ENCODE data around the gene SUMF1. TPM values are rescaled to one million over a fixed set of nuclear protein-coding genes. Genes with fewer than 3 reads are reported as not detected.

The SUMF1 gene
- total RNA-seq, 3 donors from 2014 or later, result 29.3 to 38.3 (median 32.1) TPM

DNA sequence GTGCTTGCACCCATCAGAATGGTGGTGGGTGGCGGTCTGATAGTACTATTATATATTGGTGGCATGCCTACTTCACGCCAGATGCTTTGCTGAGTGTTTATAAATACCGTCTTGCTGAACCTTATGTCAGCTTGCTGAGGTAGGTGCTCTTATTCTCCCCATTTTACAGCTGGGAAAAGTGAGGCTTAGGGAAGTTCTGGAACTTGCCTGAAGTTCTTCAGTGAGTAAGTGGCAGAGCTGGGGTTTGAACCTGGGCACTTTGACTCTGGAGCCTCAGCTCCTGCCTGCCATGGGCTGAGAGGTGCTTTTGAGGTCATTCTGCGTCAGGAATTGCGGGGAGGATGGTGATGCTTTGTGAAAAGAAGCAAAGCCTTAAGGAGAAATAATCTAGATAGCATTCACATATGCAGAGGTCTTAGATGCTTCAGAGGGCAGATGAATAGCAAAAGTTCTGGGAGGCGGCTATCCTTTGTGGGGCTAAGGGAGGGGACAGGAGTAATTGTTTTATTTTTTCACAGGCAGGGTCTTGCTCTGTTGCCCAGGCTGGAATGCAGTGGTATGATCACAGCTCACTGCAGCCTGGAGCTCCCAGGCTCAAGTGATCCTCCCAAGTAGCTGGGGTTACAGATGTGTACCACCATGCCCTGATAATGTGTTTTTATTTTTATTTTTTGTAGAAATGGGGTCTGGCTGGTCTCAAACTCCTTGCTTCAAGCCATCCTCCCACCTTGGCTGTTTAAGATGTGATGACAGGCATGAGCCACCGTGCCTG, 44.6 kb upstream of the SUMF1 start:
- no peak overlapping the region for H3K4me3 ChIP-seq
- no peak for ATAC-seq
- intact Hi-C loops (cut with DNase I, micrococcal nuclease), result no loop called here

DNA sequence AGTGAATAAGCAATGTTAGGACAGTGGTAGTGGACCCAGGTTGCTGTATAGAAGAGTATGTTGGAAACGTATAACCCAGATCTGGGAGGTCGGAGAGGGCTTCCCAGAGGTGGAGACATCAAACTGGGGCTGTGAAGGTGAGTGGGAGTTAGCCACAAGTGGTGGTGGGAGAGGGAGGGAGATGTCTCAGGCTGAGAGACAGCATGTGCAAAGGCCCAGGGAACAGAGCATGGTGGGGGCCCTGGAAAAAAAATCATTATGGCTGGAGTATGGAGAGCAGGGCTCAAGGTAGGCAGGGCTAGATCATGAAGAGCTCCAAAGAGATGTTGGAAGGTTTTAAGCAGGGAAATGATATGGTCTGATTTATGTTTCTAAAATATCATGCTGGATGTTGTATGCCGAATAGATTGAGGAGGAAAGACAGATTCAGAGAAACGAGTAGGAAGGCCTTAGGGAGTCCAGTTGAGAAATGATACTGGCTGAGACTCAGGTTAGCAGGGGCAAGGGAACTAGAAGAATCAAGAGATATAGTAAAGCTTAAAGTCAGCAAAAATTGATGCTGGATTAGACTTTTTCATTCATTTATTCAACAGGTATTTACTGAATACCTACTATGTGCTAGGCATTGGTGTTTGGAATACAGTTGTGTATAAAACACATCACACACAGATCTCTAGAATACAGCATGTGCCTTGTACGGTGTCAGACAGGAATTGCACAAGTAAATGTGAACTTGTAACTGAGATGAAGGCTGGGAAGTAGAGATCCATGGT, 43.1 kb upstream of the SUMF1 start:
- TF ChIP-seq, protein P1, sequence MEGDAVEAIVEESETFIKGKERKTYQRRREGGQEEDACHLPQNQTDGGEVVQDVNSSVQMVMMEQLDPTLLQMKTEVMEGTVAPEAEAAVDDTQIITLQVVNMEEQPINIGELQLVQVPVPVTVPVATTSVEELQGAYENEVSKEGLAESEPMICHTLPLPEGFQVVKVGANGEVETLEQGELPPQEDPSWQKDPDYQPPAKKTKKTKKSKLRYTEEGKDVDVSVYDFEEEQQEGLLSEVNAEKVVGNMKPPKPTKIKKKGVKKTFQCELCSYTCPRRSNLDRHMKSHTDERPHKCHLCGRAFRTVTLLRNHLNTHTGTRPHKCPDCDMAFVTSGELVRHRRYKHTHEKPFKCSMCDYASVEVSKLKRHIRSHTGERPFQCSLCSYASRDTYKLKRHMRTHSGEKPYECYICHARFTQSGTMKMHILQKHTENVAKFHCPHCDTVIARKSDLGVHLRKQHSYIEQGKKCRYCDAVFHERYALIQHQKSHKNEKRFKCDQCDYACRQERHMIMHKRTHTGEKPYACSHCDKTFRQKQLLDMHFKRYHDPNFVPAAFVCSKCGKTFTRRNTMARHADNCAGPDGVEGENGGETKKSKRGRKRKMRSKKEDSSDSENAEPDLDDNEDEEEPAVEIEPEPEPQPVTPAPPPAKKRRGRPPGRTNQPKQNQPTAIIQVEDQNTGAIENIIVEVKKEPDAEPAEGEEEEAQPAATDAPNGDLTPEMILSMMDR (IDR thresholded peaks at IDR 0.05), result no peak
- H3K36me3 ChIP-seq (ENCODE audit: low read depth), result no peaks in the 10 kb centered on the region
- H3K9me3 ChIP-seq, result no peaks in the 10 kb centered on the region
- DNase-seq (no peak), ATAC-seq (no peak)
- H3K4me3 ChIP-seq, result no peak overlapping the region
- peaks cover 4% of the 10 kb centered on the region for H3K4me1 ChIP-seq (ENCODE audit: low read depth)
- intact Hi-C loops (cut with DNase I, micrococcal nuclease), result no loop called here

More for the DNA sequence above, 44.6 kb upstream of the SUMF1 start:
- no peaks in the 10 kb centered on the region for H3K9me3 ChIP-seq
- H3K4me1 ChIP-seq (ENCODE audit: low read depth), result no peaks in the 10 kb centered on the region
- DNase-seq, result no peak
- no peaks in the 10 kb centered on the region for H3K36me3 ChIP-seq (ENCODE audit: low read depth)
- TF ChIP-seq, protein P1 (IDR thresholded peaks at IDR 0.05), result no peak

DNA sequence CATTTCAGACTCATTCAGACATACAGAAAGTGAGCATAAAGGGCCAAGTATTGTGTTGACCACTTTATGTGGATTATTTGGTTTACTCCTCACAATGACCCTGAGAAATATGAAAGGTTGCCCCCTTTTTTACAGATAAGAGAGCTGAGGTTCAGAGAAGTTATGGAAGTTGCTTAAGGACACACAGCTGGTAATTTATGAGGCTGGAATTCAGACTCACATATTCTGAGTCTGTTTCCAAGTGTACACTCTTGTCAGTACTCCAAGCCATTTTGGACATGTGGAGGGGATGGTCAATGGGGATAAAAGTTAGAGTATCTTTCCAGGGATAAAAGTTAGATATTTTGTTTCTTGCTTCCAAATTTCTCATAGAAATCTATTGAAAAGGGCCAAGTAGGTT, 42.0 kb upstream of the SUMF1 start:
- H3K4me1 ChIP-seq (ENCODE audit: low read depth), result peaks cover 12% of the 10 kb centered on the region
- H3K9me3 ChIP-seq, result no peaks in the 10 kb centered on the region
- intact Hi-C loops (cut with DNase I, micrococcal nuclease), result no loop called here
- H3K36me3 ChIP-seq (ENCODE audit: low read depth), result no peaks in the 10 kb centered on the region
- DNase-seq, result no peak
- no peak overlapping the region for H3K4me3 ChIP-seq
- no peak for ATAC-seq
- TF ChIP-seq, protein P1 (IDR thresholded peaks at IDR 0.05), result no peak

DNA sequence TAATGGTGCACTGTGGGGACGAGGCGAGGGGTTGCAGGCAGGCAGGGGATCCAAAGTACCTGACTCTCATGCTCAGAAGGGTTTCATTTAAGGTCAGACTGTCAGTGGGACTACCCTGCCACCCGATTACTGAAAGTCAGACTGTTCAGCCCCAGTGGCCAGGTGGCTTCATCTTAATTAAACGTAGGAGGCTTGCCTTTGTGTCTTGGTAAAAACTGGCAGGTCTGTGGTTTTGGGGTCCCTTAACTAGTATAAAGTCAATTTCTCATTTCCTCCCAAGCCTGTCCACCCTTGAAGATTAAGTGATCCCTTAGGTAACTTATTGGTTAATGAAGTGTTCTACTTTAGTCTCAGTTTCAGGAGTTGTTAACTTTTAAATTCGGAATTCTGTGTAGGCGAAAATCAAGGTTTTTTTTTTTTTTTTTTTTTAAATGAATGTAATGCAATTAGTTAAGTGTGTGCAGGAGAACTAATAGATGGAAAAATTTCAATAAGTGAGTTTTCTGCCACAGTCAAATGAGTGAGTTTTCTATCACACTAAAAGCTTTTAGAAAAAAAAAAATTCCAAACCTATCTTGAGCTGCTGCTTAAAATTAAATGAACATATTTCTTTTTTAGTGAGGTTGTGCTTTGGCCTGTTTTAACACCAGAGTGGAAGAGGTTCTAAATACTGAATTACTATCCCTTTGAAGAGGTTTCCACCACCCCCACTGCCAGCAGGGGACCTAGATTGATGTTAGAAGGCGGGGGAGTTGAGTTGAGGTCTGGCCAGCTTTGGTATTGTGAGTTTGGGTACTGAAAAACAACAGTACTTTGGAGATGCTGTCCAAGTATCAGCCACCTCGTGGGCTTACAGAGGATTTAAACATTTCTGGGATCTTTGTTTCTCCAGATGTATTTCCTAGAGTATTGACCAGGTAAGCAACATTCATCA, 41.2 kb upstream of the SUMF1 start:
- H3K9me3 ChIP-seq, result no peaks in the 10 kb centered on the region
- ATAC-seq, result no peak
- no peak for DNase-seq
- H3K4me3 ChIP-seq, result no peak overlapping the region
- intact Hi-C loops (cut with DNase I, micrococcal nuclease), result no loop called here
- H3K36me3 ChIP-seq (ENCODE audit: low read depth), result no peaks in the 10 kb centered on the region
- H3K4me1 ChIP-seq (ENCODE audit: low read depth), result peaks cover 12% of the 10 kb centered on the region
- TF ChIP-seq, protein P1 (IDR thresholded peaks at IDR 0.05), result no peak

DNA sequence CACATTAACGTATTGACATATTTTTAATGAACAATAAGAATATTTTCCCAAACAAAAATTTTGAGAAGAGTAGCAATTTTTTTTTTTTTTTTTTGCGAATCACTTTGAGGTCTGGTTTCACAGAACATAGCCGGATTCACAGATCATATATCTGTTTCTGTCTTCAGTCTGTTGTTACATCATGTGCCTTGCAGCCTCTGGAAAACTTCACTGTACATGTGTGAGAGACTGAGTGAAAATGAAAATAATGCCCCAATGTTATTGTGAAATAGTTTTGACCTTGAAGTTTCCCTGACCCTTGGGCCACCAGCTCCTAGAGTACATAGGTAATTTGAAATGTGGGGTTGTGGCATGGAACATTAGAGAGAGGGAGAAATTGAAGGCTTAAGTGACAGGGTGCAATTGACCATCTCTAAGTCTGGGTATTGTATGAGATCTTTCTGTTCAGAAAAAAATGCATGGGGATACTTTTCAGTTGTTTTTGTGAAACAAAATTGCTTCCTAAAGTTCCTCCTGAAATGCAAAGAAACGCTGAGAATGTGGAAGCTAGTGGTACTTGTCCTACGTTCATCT, 40.0 kb upstream of the SUMF1 start:
- DNase-seq (no peak), ATAC-seq (no peak)
- Histone ChIP-seq H3K36me3 (ENCODE audit: low read depth) (no peaks in the 10 kb centered on the region), H3K9me3 (no peaks in the 10 kb centered on the region), H3K4me1 (ENCODE audit: low read depth) (peaks cover 14% of the 10 kb centered on the region), H3K4me3 (no peak overlapping the region)
- intact Hi-C loops (cut with DNase I, micrococcal nuclease), result no loop called here
- TF ChIP-seq, protein P1 (IDR thresholded peaks at IDR 0.05), result no peak
